ENCODE measurements around the gene KCMF1.

- TF ChIP-seq ZNF513 (tag by site-specific recombination; IDR thresholded peaks at IDR 0.05) (no peak), SETDB1 (IDR thresholded peaks at IDR 0.05; ENCODE audit: insufficient read length, low read length) (no peak), CTCF (tag by site-specific recombination; IDR thresholded peaks at IDR 0.05) (no peak), HOXD13 (CRISPR knock-in tag; IDR thresholded peaks at IDR 0.05; ENCODE audit: borderline replicate concordance) (no peak), ZXDB (tag by site-specific recombination; IDR thresholded peaks at IDR 0.05) (no peak), ZNF184 (tag by site-specific recombination; IDR thresholded peaks at IDR 0.05) (no peak), PRDM4 (tag by site-specific recombination; IDR thresholded peaks at IDR 0.05) (no peak)
Observed at GRCh38 chr2:84940831-84941412, 30.0 kb upstream of the KCMF1 start.
